ENCODE results near the gene KRTAP10-12. TPM values are rescaled to one million over a fixed set of nuclear protein-coding genes. Genes with fewer than 3 reads are reported as not detected.
"Not testable (repeated sequence)": the region's sequence is repeated elsewhere in the genome, so short reads cannot be mapped to it uniquely, and the experiment has no call there.

KRTAP10-12 gene
- total and polyA plus RNA-seq, 10 of the 15 experiments (the other 5 are each of a cell fraction or from before 2014, with no cell fraction given) = not detected

GRCh38 chr21:44687671-44688070, 9.3 kb upstream of the KRTAP10-12 start:
- POLR2A ChIA-PET = no interaction called here
- TF ChIP-seq JUND (IDR thresholded peaks at IDR 0.05; ENCODE audit: low read depth, low read length) (no peak), NRF1 (conservative IDR thresholded peaks at IDR 0.05; ENCODE audit: low read depth, low read length) (no peak), DPF2 (IDR thresholded peaks at IDR 0.05) (no peak), MXI1 (IDR thresholded peaks at IDR 0.05; ENCODE audit: low read depth, low read length) (no peak)
- Histone ChIP-seq H3K36me3 (ENCODE audit: control insufficient read depth in 2 of 2, insufficient read depth in 2 of 2, low read length in 1 of 2) (no peaks in the 10 kb centered on the region), H3K27me3 (replicated peaks in 1 of 2; ENCODE audit: control insufficient read depth in 2 of 2, insufficient read depth in 2 of 2, low read length in 1 of 2) (peaks cover 0 to 1% of the 10 kb centered on the region in 2 experiments; a peak in 2 of 4 replicates), H3K27ac (ENCODE audit: control insufficient read depth, insufficient read depth) (no peak overlapping the region), H3K79me2 (ENCODE audit: control insufficient read depth, insufficient read depth, low read length) (no peaks in the 10 kb centered on the region), H3K9ac (ENCODE audit: control insufficient read depth, insufficient read depth, low read length) (no peak overlapping the region), H3K4me3 (no peak overlapping the region), H3K4me1 (ENCODE audit: control insufficient read depth, insufficient read depth, low read length) (no peaks in the 10 kb centered on the region; the same call in 1 of the 2 replicates), H3K9me3 (replicated peaks; ENCODE audit: control insufficient read depth, insufficient read depth, low read length) (no peaks in the 10 kb centered on the region), H4K20me1 (ENCODE audit: control insufficient read depth, insufficient read depth) (no peaks in the 10 kb centered on the region), H2AFZ (ENCODE audit: control insufficient read depth, low read depth, low read length) (no peak overlapping the region), H3K4me2 (ENCODE audit: control insufficient read depth, insufficient read depth) (no peak overlapping the region)
- FAIRE-seq (no peak), DNase-seq (ENCODE audit: low read depth, low spot score) (no peak), ATAC-seq (no peak)
- in situ Hi-C loops (cut with MboI) = no loop called here
- no TSS peak for BruUV-seq (replicated peaks)
- SMC1A ChIA-PET (ENCODE audit: uncharacterized antibody, unreplicated experiment) = no interaction called here
- CTCF ChIA-PET = no interaction called here
- RAD21 ChIA-PET (ENCODE audit: unreplicated experiment) = no interaction called here
- 22% methylated on average over 11 of the region's 11 CpGs for WGBS (ENCODE audit: insufficient coverage, insufficient replicate concordance, low lambda C conversion rate, missing lambda C conversion rate)
- intact Hi-C loops (cut with micrococcal nuclease; ENCODE audit: unreplicated experiment) = no loop called here

- H3K9ac ChIP-seq (ENCODE audit: control insufficient read depth, insufficient read depth, low read length); DNase-seq (ENCODE audit: low read depth, low spot score); BruUV-seq (replicated peaks); POLR2A ChIA-PET; FAIRE-seq; H3K4me3 ChIP-seq; H3K27me3 ChIP-seq (replicated peaks in 1 of 2; ENCODE audit: control insufficient read depth in 2 of 2, insufficient read depth in 2 of 2, low read length in 1 of 2); H3K4me2 ChIP-seq (ENCODE audit: control insufficient read depth, insufficient read depth); H3K79me2 ChIP-seq (ENCODE audit: control insufficient read depth, insufficient read depth, low read length); H3K27ac ChIP-seq (ENCODE audit: control insufficient read depth, insufficient read depth); H3K9me3 ChIP-seq (replicated peaks; ENCODE audit: control insufficient read depth, insufficient read depth, low read length); H3K4me1 ChIP-seq (ENCODE audit: control insufficient read depth, insufficient read depth, low read length); intact Hi-C loops (cut with micrococcal nuclease; ENCODE audit: unreplicated experiment); CTCF ChIA-PET; in situ Hi-C loops (cut with MboI); RAD21 ChIA-PET (ENCODE audit: unreplicated experiment); SMC1A ChIA-PET (ENCODE audit: uncharacterized antibody, unreplicated experiment); H2AFZ ChIP-seq (ENCODE audit: control insufficient read depth, low read depth, low read length); H4K20me1 ChIP-seq (ENCODE audit: control insufficient read depth, insufficient read depth); H3K36me3 ChIP-seq (ENCODE audit: control insufficient read depth in 2 of 2, insufficient read depth in 2 of 2, low read length in 1 of 2); ATAC-seq: not testable (repeated sequence)
- 0% methylated on average over 3 of the region's 3 CpGs for WGBS (ENCODE audit: insufficient coverage, insufficient replicate concordance, low lambda C conversion rate, missing lambda C conversion rate)
Observed at GRCh38 chr21:44689740-44690139, 7.2 kb upstream of the KRTAP10-12 start.
